KMS-11 (cell line): ENCODE measurements around the gene RAD51B.

Experiments used
- H2AFZ ChIP-seq: fragments of 200-600 bp; sonication (generic); 2 replicates; pipeline ENCODE4 v1.6.1; 2016; ENCODE audit warnings: antibody characterized with exemption, mixed run types, low read depth
- H3K27ac ChIP-seq: fragments of 200-600 bp; sonication (generic); 2 replicates; pipeline ENCODE4 v1.6.1; 2016; ENCODE audit warnings: mild to moderate bottlenecking, mixed run types
- H3K27me3 ChIP-seq: fragments of 200-600 bp; sonication (generic); 2 replicates; pipeline ENCODE4 v1.6.1; 2017; ENCODE audit warnings: mild to moderate bottlenecking, low read depth, mixed run types, moderate library complexity; ENCODE audit not compliant: insufficient read depth
- H3K36me3 ChIP-seq: fragments of 200-600 bp; sonication (generic); 2 replicates; pipeline ENCODE4 v1.6.1; 2017; ENCODE audit warnings: mild to moderate bottlenecking, mixed run types; ENCODE audit not compliant: insufficient read depth
- H3K4me1 ChIP-seq: fragments of 200-600 bp; sonication (generic); 2 replicates; pipeline ENCODE4 v1.6.1; 2016; ENCODE audit warnings: mild to moderate bottlenecking, low read depth, mixed run types; ENCODE audit not compliant: poor library complexity, severe bottlenecking
- H3K4me2 ChIP-seq: fragments of 200-600 bp; sonication (generic); 2 replicates; pipeline ENCODE4 v1.7.0; 2016; ENCODE audit warnings: mild to moderate bottlenecking, mixed run types
- H3K4me3 ChIP-seq: fragments of 200-600 bp; sonication (generic); IDR thresholded peaks from 2 replicates; pipeline ENCODE4 v1.6.1; 2017; ENCODE audit warnings: low read depth, low read length, mixed read lengths; ENCODE audit not compliant: insufficient read depth
- H3K79me2 ChIP-seq: fragments of 200-600 bp; sonication (generic); 2 replicates; pipeline ENCODE4 v1.6.1; 2016; ENCODE audit warnings: low read depth, mixed run types; ENCODE audit not compliant: insufficient read depth
- H3K9ac ChIP-seq: fragments of 200-600 bp; sonication (generic); 2 replicates; pipeline ENCODE4 v1.6.1; 2016; ENCODE audit warnings: mild to moderate bottlenecking, mixed run types
- H4K20me1 ChIP-seq: fragments of 200-600 bp; sonication (generic); 2 replicates; pipeline ENCODE4 v1.6.1; 2016; ENCODE audit warnings: mild to moderate bottlenecking, mixed run types; ENCODE audit not compliant: insufficient read depth
- CTCF ChIP-seq: fragments of 200-600 bp; sonication (generic); conservative IDR thresholded peaks from 2 replicates; pipeline ENCODE4 v1.6.1; 2017; ENCODE audit warnings: low read depth, mild to moderate bottlenecking, antibody characterized with exemption, low read length, moderate library complexity, mixed read lengths

RAD51B gene

GRCh38 chr14:68513838-68514607 lies 694.4 kb downstream of the RAD51B start:
- no peak overlapping the region for H3K4me2 ChIP-seq
- H3K79me2 ChIP-seq, result no peaks in the 10 kb centered on the region
- H3K4me1 ChIP-seq, result no peaks in the 10 kb centered on the region
- no peak overlapping the region for H3K27ac ChIP-seq
- no peak overlapping the region for H3K9ac ChIP-seq
- H3K27me3 ChIP-seq, result no peaks in the 10 kb centered on the region
- H3K4me3 ChIP-seq, result no peak overlapping the region
- no peak overlapping the region for H2AFZ ChIP-seq
- TF ChIP-seq CTCF, result no peak
- H3K36me3 ChIP-seq, result no peaks in the 10 kb centered on the region
- no peaks in the 10 kb centered on the region for H4K20me1 ChIP-seq

DNA sequence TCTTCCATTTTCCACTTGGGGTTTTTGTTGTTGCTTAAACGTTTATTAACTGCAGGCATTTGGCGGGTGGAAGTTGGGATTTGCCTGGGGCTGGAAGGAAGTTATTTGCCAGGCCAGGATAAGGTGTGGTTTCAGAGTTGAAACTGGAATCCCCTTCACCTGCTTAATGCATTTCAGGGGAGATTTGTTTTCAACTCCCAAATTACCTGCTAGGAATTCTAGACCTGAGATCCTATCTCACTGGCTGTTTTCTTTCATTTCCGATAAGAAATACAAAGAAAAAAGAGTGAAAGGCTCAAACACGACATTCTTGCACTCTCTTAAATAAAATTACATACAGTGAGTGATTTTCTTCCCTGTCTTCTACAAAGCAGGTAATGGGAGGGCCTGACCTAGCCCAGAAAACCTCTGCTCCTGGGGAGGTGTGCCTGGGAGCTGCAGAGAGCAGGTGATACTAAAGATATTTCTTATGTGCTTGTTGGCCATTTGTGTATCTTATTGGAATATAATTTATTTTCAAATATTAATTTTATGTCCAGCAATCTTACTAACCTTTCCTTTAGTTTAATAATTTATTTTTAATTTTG lies 695.1 kb downstream of the RAD51B start:
- no peak for TF ChIP-seq CTCF
- Histone ChIP-seq H3K4me3 (no peak overlapping the region), H3K9ac (no peak overlapping the region), H3K27ac (no peak overlapping the region), H3K36me3 (no peaks in the 10 kb centered on the region), H3K79me2 (no peaks in the 10 kb centered on the region), H4K20me1 (no peaks in the 10 kb centered on the region), H3K4me2 (no peak overlapping the region), H2AFZ (no peak overlapping the region), H3K4me1 (no peaks in the 10 kb centered on the region), H3K27me3 (no peaks in the 10 kb centered on the region)

DNA sequence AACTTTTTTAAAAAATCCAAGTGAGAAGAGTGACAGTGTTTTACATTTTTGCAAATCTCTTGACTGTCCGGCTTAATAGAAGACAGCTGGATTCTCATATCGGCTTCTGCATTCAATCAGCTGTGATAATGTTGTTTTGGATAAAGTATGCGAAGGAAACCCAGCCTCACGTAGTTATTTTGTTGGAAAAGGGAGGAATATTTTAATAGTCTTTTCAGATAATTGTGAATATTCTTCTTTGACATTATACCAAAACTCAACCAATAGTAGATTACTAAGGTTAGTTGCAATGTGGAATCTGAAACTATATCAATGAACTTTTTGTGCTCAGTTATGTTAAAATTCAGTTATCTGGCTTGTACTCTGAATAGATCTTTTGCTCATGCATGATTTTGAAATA lies 696.8 kb downstream of the RAD51B start:
- no peak for TF ChIP-seq CTCF
- no peaks in the 10 kb centered on the region for H4K20me1 ChIP-seq
- no peaks in the 10 kb centered on the region for H3K79me2 ChIP-seq
- no peaks in the 10 kb centered on the region for H3K27me3 ChIP-seq
- no peak overlapping the region for H3K9ac ChIP-seq
- H3K36me3 ChIP-seq, result no peaks in the 10 kb centered on the region
- H3K27ac ChIP-seq, result no peak overlapping the region
- no peak overlapping the region for H3K4me3 ChIP-seq
- H3K4me2 ChIP-seq, result no peak overlapping the region
- no peaks in the 10 kb centered on the region for H3K4me1 ChIP-seq
- H2AFZ ChIP-seq, result no peak overlapping the region

GRCh38 chr14:68518166-68518565 lies 698.6 kb downstream of the RAD51B start:
- Histone ChIP-seq H2AFZ (no peak overlapping the region), H3K79me2 (no peaks in the 10 kb centered on the region), H3K36me3 (no peaks in the 10 kb centered on the region), H3K27me3 (no peaks in the 10 kb centered on the region), H3K9ac (no peak overlapping the region), H3K4me2 (no peak overlapping the region), H4K20me1 (no peaks in the 10 kb centered on the region), H3K27ac (no peak overlapping the region), H3K4me3 (no peak overlapping the region), H3K4me1 (no peaks in the 10 kb centered on the region)
- no peak for TF ChIP-seq CTCF
